Measurements from ENCODE around the gene LILRA5. TPM values are rescaled to one million over a fixed set of nuclear protein-coding genes. Genes with fewer than 3 reads are reported as not detected.

Gene LILRA5
- polyA plus RNA-seq, 1 of the 3 experiments (the other 2 are of a cell fraction): not detected

GRCh38 chr19:54299126-54299498 lies 13.9 kb downstream of the LILRA5 start:
- 3% methylated on average over 7 of the region's 7 CpGs for WGBS (ENCODE audit: low lambda C conversion rate)
- Histone ChIP-seq H3K36me3 (replicated peaks in 1 of 2; ENCODE audit: control insufficient read depth in 1 of 2, insufficient read depth in 2 of 2, low read length in 1 of 2) (no peaks in the 10 kb centered on the region), H3K27ac (ENCODE audit: low read depth in 2 of 2, low read length in 1 of 2) (no peak overlapping the region), H3K9me3 (no peaks in the 10 kb centered on the region), H3K9me2 (no peaks in the 10 kb centered on the region), H3K4me1 (ENCODE audit: control insufficient read depth in 1 of 2, insufficient read depth in 2 of 2, low read depth in 1 of 2, low read length in 1 of 2) (no peaks in the 10 kb centered on the region), H4K20me1 (ENCODE audit: insufficient read depth) (no peaks in the 10 kb centered on the region), H3K4me3 (ENCODE audit: low read depth in 2 of 2, low read length in 1 of 2) (no peak overlapping the region), H3K27me3 (ENCODE audit: insufficient read depth) (peaks cover 43% of the 10 kb centered on the region), H2AFZ (ENCODE audit: low read depth) (no peak overlapping the region), H3F3A (replicated peaks; ENCODE audit: insufficient read depth) (no peaks in the 10 kb centered on the region), H3K79me2 (ENCODE audit: insufficient read depth) (no peaks in the 10 kb centered on the region), H3K4me2 (no peak overlapping the region), H3K9ac (no peak overlapping the region)
- TF ChIP-seq RXRA (IDR thresholded peaks at IDR 0.05; ENCODE audit: borderline replicate concordance, low read depth): no peak
- no peak for TF ChIP-seq FOXJ3 (CRISPR knock-in tag; IDR thresholded peaks at IDR 0.05)
- no peak for TF ChIP-seq REST (IDR thresholded peaks at IDR 0.05; ENCODE audit: low read depth, low read length)
- no peak for TF ChIP-seq RFX5 (IDR thresholded peaks at IDR 0.05; ENCODE audit: low read length)
- no peak for TF ChIP-seq CTCF (IDR thresholded peaks at IDR 0.05)
- TF ChIP-seq NFIC (IDR thresholded peaks at IDR 0.05; ENCODE audit: borderline replicate concordance): no peak
- CTCF ChIA-PET: no interaction called here
- POLR2A ChIA-PET: no interaction called here
- no peak for DNase-seq

GRCh38 chr19:54298357-54299125 lies 14.4 kb downstream of the LILRA5 start:
- H3K4me2 ChIP-seq: no peak overlapping the region
- H3K27ac ChIP-seq (ENCODE audit: low read depth in 2 of 2, low read length in 1 of 2): no peak overlapping the region
- no peaks in the 10 kb centered on the region for H3K79me2 ChIP-seq (ENCODE audit: insufficient read depth)
- no peak overlapping the region for H3K9ac ChIP-seq
- no peak for DNase-seq
- no peaks in the 10 kb centered on the region for H3K9me2 ChIP-seq
- H3K36me3 ChIP-seq (replicated peaks in 1 of 2; ENCODE audit: control insufficient read depth in 1 of 2, insufficient read depth in 2 of 2, low read length in 1 of 2): no peaks in the 10 kb centered on the region
- no peaks in the 10 kb centered on the region for H3K4me1 ChIP-seq (ENCODE audit: control insufficient read depth in 1 of 2, insufficient read depth in 2 of 2, low read depth in 1 of 2, low read length in 1 of 2)
- no peaks in the 10 kb centered on the region for H3F3A ChIP-seq (replicated peaks; ENCODE audit: insufficient read depth)
- ChIA-PET CTCF (interaction anchor here (1.0 to 2.7 kb wide), 3 partner anchors 28 to 92 kb away, joined by 6 to 7 read pairs (median 6); no protein-coding TSS in a partner anchor), POLR2A (no interaction called here)
- TF ChIP-seq SIN3A (IDR thresholded peaks at IDR 0.05; ENCODE audit: borderline replicate concordance, low read depth, low read length) (no peak), ZBTB33 (IDR thresholded peaks at IDR 0.05; ENCODE audit: borderline replicate concordance, low read depth) (no peak), MXI1 (IDR thresholded peaks at IDR 0.05; ENCODE audit: low read depth, low read length) (no peak), EZH2phosphoT487 (IDR thresholded peaks at IDR 0.05; ENCODE audit: borderline replicate concordance, low read depth) (no peak), IRF3 (IDR thresholded peaks at IDR 0.05; ENCODE audit: low read depth, low read length) (no peak)
- no peaks in the 10 kb centered on the region for H4K20me1 ChIP-seq (ENCODE audit: insufficient read depth)
- peaks cover 47% of the 10 kb centered on the region for H3K27me3 ChIP-seq (ENCODE audit: insufficient read depth)
- no peak overlapping the region for H2AFZ ChIP-seq (ENCODE audit: low read depth)
- whole genome bisulfite sequencing (ENCODE audit: low lambda C conversion rate): 0% methylated on average over 3 of the region's 4 CpGs
- H3K4me3 ChIP-seq (ENCODE audit: low read depth in 2 of 2, low read length in 1 of 2): no peak overlapping the region
- no peaks in the 10 kb centered on the region for H3K9me3 ChIP-seq

Measured in SK-N-SH (cell line).